Measurements from ENCODE around the gene RCAN1.

DNA sequence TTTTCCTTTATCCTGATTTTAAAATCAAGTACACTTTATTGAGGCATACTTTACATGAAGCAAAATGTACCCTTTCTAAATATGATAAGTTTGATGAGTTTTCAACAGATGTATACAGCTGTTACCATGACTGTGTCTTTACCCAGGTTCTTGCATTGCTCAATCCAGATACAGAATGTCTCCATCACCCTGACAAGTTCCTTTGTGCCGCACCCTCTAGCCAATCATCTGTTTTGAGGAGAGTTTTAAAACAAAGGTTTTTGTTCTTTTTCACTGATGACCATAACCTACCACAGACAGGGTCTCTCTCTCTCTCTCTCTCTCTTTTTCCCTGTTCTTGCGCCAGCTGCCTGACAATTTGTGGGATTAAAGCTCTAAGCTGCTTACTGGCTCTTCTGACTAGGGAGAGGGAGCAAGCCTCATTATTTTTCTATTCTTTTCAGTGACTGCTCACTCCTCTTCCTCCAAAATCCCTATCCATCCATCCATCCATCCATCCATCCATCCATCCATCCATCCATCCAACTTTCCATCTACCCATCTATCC is 101.7 kb downstream of the RCAN1 start:
- TF ChIP-seq, protein P1, sequence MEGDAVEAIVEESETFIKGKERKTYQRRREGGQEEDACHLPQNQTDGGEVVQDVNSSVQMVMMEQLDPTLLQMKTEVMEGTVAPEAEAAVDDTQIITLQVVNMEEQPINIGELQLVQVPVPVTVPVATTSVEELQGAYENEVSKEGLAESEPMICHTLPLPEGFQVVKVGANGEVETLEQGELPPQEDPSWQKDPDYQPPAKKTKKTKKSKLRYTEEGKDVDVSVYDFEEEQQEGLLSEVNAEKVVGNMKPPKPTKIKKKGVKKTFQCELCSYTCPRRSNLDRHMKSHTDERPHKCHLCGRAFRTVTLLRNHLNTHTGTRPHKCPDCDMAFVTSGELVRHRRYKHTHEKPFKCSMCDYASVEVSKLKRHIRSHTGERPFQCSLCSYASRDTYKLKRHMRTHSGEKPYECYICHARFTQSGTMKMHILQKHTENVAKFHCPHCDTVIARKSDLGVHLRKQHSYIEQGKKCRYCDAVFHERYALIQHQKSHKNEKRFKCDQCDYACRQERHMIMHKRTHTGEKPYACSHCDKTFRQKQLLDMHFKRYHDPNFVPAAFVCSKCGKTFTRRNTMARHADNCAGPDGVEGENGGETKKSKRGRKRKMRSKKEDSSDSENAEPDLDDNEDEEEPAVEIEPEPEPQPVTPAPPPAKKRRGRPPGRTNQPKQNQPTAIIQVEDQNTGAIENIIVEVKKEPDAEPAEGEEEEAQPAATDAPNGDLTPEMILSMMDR (IDR thresholded peaks at IDR 0.05; ENCODE audit: low read depth, low read length, missing input control), result no peak
- TF ChIP-seq SP1 (IDR thresholded peaks at IDR 0.05) (no peak), FOXA1 (IDR thresholded peaks at IDR 0.05) (no peak), TAF1 (conservative IDR thresholded peaks at IDR 0.05) (no peak), RAD21 (IDR thresholded peaks at IDR 0.05) (no peak), FOXA2 (IDR thresholded peaks at IDR 0.05) (no peak)
- TF ChIP-seq, protein P2, sequence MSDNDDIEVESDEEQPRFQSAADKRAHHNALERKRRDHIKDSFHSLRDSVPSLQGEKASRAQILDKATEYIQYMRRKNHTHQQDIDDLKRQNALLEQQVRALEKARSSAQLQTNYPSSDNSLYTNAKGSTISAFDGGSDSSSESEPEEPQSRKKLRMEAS (IDR thresholded peaks at IDR 0.05), result no peak

All from liver (tissue), 3 donors.